ENCODE measurements around the gene COX6A2. TPM values are rescaled to one million over a fixed set of nuclear protein-coding genes. Genes with fewer than 3 reads are reported as not detected.
A peak's percentile ranks its signal among the peaks of the same experiment; 100 is the strongest.
"Not testable (repeated sequence)": the region's sequence is repeated elsewhere in the genome, so short reads cannot be mapped to it uniquely, and the experiment has no call there.

The COX6A2 gene
- total RNA-seq, 1 donor from 2014 or later = not detected

- no peak for DNase-seq (ENCODE audit: extremely low spot score, unreplicated experiment)
- peaks cover 60% of the 10 kb centered on the region for H3K4me1 Mint-ChIP-seq (ENCODE audit: unreplicated experiment)
- no peaks in the 10 kb centered on the region for H3K36me3 Mint-ChIP-seq (ENCODE audit: unreplicated experiment)
- H3K27ac Mint-ChIP-seq (ENCODE audit: unreplicated experiment) = peak overlapping the region; percentile 93
- H3K9me3 Mint-ChIP-seq (ENCODE audit: unreplicated experiment) = no peaks in the 10 kb centered on the region
- H3K4me3 Mint-ChIP-seq (ENCODE audit: unreplicated experiment) = peak overlapping the region; percentile 55
- no peaks in the 10 kb centered on the region for H3K27me3 Mint-ChIP-seq (ENCODE audit: unreplicated experiment)
- TF ChIP-seq, protein P1, sequence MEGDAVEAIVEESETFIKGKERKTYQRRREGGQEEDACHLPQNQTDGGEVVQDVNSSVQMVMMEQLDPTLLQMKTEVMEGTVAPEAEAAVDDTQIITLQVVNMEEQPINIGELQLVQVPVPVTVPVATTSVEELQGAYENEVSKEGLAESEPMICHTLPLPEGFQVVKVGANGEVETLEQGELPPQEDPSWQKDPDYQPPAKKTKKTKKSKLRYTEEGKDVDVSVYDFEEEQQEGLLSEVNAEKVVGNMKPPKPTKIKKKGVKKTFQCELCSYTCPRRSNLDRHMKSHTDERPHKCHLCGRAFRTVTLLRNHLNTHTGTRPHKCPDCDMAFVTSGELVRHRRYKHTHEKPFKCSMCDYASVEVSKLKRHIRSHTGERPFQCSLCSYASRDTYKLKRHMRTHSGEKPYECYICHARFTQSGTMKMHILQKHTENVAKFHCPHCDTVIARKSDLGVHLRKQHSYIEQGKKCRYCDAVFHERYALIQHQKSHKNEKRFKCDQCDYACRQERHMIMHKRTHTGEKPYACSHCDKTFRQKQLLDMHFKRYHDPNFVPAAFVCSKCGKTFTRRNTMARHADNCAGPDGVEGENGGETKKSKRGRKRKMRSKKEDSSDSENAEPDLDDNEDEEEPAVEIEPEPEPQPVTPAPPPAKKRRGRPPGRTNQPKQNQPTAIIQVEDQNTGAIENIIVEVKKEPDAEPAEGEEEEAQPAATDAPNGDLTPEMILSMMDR (IDR thresholded peaks at IDR 0.05) = no peak
Measured at GRCh38 chr16:31453255-31454204, 25.4 kb upstream of the COX6A2 start.

DNA sequence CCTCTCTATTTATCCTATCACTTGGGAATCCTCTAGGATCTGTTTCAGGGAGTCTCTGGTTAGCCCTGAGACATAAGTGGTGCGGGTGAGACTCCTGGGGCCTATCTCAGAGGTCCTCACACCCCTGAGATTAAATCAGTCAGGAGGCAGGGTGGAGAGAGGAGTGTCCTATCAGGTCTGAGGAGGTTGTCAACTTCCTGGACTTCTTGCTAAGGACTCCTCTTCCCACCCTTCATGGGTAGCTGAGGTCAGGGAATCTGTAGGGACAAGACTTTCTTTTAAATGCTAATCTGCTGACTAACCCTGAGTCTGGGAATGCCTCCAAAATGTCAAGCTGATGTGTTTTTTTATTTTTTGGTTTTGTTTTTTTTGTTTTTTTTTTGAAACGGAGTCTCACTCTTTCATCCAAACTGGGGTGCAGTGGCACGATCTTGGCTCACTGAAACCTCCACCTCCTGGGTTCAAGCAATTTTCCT is 24.5 kb upstream of the COX6A2 start:
- Mint-ChIP-seq H3K4me3 (ENCODE audit: unreplicated experiment) (no peak overlapping the region), H3K36me3 (ENCODE audit: unreplicated experiment) (no peaks in the 10 kb centered on the region), H3K27me3 (ENCODE audit: unreplicated experiment) (no peaks in the 10 kb centered on the region)

GRCh38 chr16:31451681-31452351 is 23.7 kb upstream of the COX6A2 start:
- H3K4me1 Mint-ChIP-seq (ENCODE audit: unreplicated experiment) = peaks cover 47% of the 10 kb centered on the region
- no peaks in the 10 kb centered on the region for H3K36me3 Mint-ChIP-seq (ENCODE audit: unreplicated experiment)
- TF ChIP-seq, protein P1 (IDR thresholded peaks at IDR 0.05) = peak; percentile 62
- no peak overlapping the region for H3K4me3 Mint-ChIP-seq (ENCODE audit: unreplicated experiment)
- no peak for DNase-seq (ENCODE audit: extremely low spot score, unreplicated experiment)
- peak overlapping the region; percentile 93 for H3K27ac Mint-ChIP-seq (ENCODE audit: unreplicated experiment)
- no peaks in the 10 kb centered on the region for H3K9me3 Mint-ChIP-seq (ENCODE audit: unreplicated experiment)
- no peaks in the 10 kb centered on the region for H3K27me3 Mint-ChIP-seq (ENCODE audit: unreplicated experiment)

More for the DNA sequence above, 24.5 kb upstream of the COX6A2 start:
- Mint-ChIP-seq H3K27ac (ENCODE audit: unreplicated experiment) (peak overlapping the region; percentile 93), H3K4me1 (ENCODE audit: unreplicated experiment) (peaks cover 54% of the 10 kb centered on the region), H3K9me3 (ENCODE audit: unreplicated experiment) (no peaks in the 10 kb centered on the region)
- DNase-seq (ENCODE audit: extremely low spot score, unreplicated experiment) = no peak
- TF ChIP-seq, protein P1 (IDR thresholded peaks at IDR 0.05) = no peak

DNA sequence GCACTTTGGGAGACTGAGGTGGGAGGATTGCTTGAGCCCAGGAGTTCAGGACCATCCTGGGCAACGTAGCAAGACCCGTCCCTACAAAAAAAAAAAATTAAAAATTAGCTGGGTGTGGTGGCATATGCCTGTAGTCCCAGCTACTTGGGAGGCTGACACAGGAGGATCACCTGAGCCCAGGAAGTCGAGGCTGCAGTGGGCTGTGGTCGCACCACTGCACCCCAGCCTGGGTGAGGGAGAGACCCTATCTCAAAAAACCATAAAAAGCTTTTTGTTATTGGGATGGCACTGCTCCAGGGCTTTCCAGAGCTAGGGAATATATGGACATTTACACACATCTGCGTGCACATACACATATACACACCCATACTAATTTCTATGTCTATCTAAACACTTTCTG is 23.0 kb upstream of the COX6A2 start:
- H3K27me3 Mint-ChIP-seq (ENCODE audit: unreplicated experiment) = no peaks in the 10 kb centered on the region
- H3K4me1 Mint-ChIP-seq (ENCODE audit: unreplicated experiment) = peaks cover 42% of the 10 kb centered on the region
- H3K9me3 Mint-ChIP-seq (ENCODE audit: unreplicated experiment) = no peaks in the 10 kb centered on the region
- no peak for DNase-seq (ENCODE audit: extremely low spot score, unreplicated experiment)
- no peaks in the 10 kb centered on the region for H3K36me3 Mint-ChIP-seq (ENCODE audit: unreplicated experiment)
- no peak overlapping the region for H3K4me3 Mint-ChIP-seq (ENCODE audit: unreplicated experiment)
- peak overlapping the region; percentile 64 for H3K27ac Mint-ChIP-seq (ENCODE audit: unreplicated experiment)
- TF ChIP-seq, protein P1 (IDR thresholded peaks at IDR 0.05) = no peak

- H3K4me3 Mint-ChIP-seq (ENCODE audit: unreplicated experiment); H3K4me1 Mint-ChIP-seq (ENCODE audit: unreplicated experiment): not testable (repeated sequence)
Measured at GRCh38 chr16:31445931-31446330, 17.8 kb upstream of the COX6A2 start.

More at GRCh38 chr16:31445931-31446330, 17.8 kb upstream of the COX6A2 start:
- H3K36me3 Mint-ChIP-seq (ENCODE audit: unreplicated experiment); H3K27me3 Mint-ChIP-seq (ENCODE audit: unreplicated experiment); H3K9me3 Mint-ChIP-seq (ENCODE audit: unreplicated experiment); H3K27ac Mint-ChIP-seq (ENCODE audit: unreplicated experiment); DNase-seq (ENCODE audit: extremely low spot score, unreplicated experiment): not testable (repeated sequence)
